ENCODE results near the gene MAP3K9.
"Not testable (repeated sequence)": the region's sequence is repeated elsewhere in the genome, so short reads cannot be mapped to it uniquely, and the experiment has no call there.

DNA sequence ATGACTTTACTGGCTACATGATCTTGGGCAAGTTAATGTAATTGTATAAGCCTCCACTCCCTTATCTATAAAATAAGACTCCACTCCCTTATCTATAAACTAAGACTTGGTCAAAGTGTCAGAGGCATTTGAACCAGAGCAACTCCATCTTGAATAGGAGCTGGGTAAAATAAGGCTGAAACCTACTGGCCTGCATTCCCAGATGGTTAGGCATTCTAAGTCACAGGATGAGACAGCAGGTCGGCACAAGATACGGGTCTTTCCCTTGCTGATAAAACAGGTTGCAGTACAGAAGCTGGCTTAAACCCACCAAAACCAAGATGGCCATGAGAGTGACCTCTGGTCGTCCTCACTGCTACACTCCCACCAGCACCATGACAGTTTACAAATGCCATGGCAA is 44.3 kb upstream of the MAP3K9 start:
- not testable (repeated sequence) for TF ChIP-seq EZH2 (IDR thresholded peaks at IDR 0.05; ENCODE audit: borderline replicate concordance, insufficient read depth, low read length, poor library complexity, severe bottlenecking); EP300 (conservative IDR thresholded peaks at IDR 0.05; ENCODE audit: poor library complexity, severe bottlenecking); MXI1 (conservative IDR thresholded peaks at IDR 0.05; ENCODE audit: poor library complexity, severe bottlenecking); POLR2AphosphoS5 (IDR thresholded peaks at IDR 0.05)
- TF ChIP-seq, protein P1, sequence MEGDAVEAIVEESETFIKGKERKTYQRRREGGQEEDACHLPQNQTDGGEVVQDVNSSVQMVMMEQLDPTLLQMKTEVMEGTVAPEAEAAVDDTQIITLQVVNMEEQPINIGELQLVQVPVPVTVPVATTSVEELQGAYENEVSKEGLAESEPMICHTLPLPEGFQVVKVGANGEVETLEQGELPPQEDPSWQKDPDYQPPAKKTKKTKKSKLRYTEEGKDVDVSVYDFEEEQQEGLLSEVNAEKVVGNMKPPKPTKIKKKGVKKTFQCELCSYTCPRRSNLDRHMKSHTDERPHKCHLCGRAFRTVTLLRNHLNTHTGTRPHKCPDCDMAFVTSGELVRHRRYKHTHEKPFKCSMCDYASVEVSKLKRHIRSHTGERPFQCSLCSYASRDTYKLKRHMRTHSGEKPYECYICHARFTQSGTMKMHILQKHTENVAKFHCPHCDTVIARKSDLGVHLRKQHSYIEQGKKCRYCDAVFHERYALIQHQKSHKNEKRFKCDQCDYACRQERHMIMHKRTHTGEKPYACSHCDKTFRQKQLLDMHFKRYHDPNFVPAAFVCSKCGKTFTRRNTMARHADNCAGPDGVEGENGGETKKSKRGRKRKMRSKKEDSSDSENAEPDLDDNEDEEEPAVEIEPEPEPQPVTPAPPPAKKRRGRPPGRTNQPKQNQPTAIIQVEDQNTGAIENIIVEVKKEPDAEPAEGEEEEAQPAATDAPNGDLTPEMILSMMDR (IDR thresholded peaks at IDR 0.05; ENCODE audit: poor library complexity, severe bottlenecking) = not testable (repeated sequence)

Data from neural cell (in vitro differentiated cells).